BJ (cell line): Measurements from ENCODE around the gene SHISA8. TPM values are rescaled to one million over a fixed set of nuclear protein-coding genes. Genes with fewer than 3 reads are reported as not detected.

Source experiments
- CTCF ChIA-PET: fragments of 350-600 bp; formaldehyde crosslinking; extraction: SDS; loops from one replicate; lab custom pipeline; 2021; ENCODE audit warnings: antibody characterized with exemption, inconsistent platforms; lab: Yijun Ruan, JAX
- POLR2A ChIA-PET: fragments of 300-600 bp; sonication (Branson Sonifier 250); formaldehyde crosslinking; extraction: SDS; loops from one replicate; lab custom pipeline; 2021; ENCODE audit warnings: antibody characterized with exemption; lab: Charles Lee
- DNase-seq: peaks from one replicate; pipeline ENCODE4 v3.0.0-alpha.2; 2011; ENCODE audit warnings: low read depth
- H3K27me3 ChIP-seq: 2 replicates; pipeline ENCODE4 v1.6.0; 2011; ENCODE audit warnings: low read length; ENCODE audit not compliant: control insufficient read depth, insufficient read depth
- H3K36me3 ChIP-seq: 2 replicates; pipeline ENCODE4 v1.5.1; 2011; ENCODE audit warnings: low read length; ENCODE audit not compliant: control insufficient read depth, insufficient read depth
- H3K4me3 ChIP-seq: 2 replicates; pipeline ENCODE4 v1.5.1; 2011; ENCODE audit warnings: low read depth, mild to moderate bottlenecking, control low read depth, low read length
- polyA plus RNA-seq: library from polyadenylated mRNA; depleted of rRNA; stranded (reverse); fragments of >200 nt; gene quantifications from 2 replicates; pipeline ENCODE4 v1.2.3, GENCODE V29; 2011
- TF ChIP-seq, protein P1 (sequence below): IDR thresholded peaks from 2 replicates; pipeline ENCODE4 v1.5.1; 2011; ENCODE audit warnings: low read depth, mild to moderate bottlenecking, control low read depth, inconsistent platforms, low read length, moderate library complexity; ENCODE audit not compliant: insufficient read depth

The SHISA8 gene
- polyA plus RNA-seq, 1 experiment, result not detected

DNA sequence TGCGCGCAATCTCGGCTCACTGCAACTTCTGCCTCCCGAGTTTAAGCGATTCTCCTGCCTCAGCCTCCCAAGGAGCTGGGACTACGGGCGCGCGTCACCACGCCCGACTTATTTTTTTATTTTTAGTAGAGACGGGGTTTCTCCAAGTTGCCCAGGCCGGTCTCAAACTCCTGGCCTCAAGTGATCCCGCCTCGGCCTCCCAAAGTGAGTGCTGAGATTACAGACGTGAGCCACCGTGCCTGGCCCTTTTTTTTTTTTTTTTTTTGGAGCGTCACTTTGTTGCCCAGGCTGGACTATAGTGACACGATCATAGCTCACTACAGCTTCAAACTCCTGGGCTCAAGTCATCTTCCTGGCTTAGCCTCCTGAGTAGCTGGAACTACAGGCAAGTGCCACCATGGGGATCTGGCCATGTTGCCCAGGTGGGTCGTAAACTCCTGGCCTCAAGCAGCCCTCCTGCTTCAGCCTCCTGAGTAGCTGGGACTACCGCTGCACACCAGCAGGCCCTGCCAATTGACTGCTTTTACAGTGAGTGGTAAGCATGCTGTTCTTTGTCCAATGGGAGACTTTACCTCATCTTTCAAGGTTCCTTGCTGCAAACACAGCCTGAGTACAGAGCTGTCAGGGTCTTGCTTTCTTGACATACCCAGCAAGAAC lies 32.7 kb upstream of the SHISA8 start:
- TF ChIP-seq, protein P1, sequence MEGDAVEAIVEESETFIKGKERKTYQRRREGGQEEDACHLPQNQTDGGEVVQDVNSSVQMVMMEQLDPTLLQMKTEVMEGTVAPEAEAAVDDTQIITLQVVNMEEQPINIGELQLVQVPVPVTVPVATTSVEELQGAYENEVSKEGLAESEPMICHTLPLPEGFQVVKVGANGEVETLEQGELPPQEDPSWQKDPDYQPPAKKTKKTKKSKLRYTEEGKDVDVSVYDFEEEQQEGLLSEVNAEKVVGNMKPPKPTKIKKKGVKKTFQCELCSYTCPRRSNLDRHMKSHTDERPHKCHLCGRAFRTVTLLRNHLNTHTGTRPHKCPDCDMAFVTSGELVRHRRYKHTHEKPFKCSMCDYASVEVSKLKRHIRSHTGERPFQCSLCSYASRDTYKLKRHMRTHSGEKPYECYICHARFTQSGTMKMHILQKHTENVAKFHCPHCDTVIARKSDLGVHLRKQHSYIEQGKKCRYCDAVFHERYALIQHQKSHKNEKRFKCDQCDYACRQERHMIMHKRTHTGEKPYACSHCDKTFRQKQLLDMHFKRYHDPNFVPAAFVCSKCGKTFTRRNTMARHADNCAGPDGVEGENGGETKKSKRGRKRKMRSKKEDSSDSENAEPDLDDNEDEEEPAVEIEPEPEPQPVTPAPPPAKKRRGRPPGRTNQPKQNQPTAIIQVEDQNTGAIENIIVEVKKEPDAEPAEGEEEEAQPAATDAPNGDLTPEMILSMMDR, result no peak
- ChIA-PET CTCF (interaction anchor here (0.9 to 1.6 kb wide), 5 partner anchors 10 to 526 kb away, joined by 3 to 13 read pairs (median 3); no protein-coding TSS in a partner anchor), POLR2A (interaction anchor here (0.6 kb wide), 1 partner anchor 99 kb away, joined by 4 read pairs; no protein-coding TSS in a partner anchor)
- no peaks in the 10 kb centered on the region for H3K36me3 ChIP-seq
- no peak for DNase-seq
- H3K4me3 ChIP-seq, result no peak overlapping the region; the same call in 1 of the 2 replicates
- H3K27me3 ChIP-seq, result no peaks in the 10 kb centered on the region

- H3K4me3 ChIP-seq, result peak within 1 kb of the TSS; percentile 61
- no peaks in the 10 kb centered on the region for H3K27me3 ChIP-seq
- no peaks in the 10 kb centered on the region for H3K36me3 ChIP-seq
- TF ChIP-seq, protein P1, result no peak
- POLR2A ChIA-PET, result interaction anchor here (0.6 kb wide), 3 partner anchors 32 to 1212 kb away, joined by 4 to 5 read pairs (median 4); partner anchors contain the start of gene SHISA8
- DNase-seq, result peak; percentile 55
- CTCF ChIA-PET, result interaction anchor here (0.6 to 1.6 kb wide), 13 partner anchors 10 to 526 kb away, joined by 3 to 13 read pairs (median 4); partner anchors contain the start of genes SREBF2 and TNFRSF13C
These were observed 32.0 kb upstream of the SHISA8 start, which contains the start of gene CENPM for GRCh38 chr22:41946629-41947423. TSS of gene CENPM (minus strand) at chr22:41947152. CDS start at chr22:41947076, 76 bp downstream.

DNA sequence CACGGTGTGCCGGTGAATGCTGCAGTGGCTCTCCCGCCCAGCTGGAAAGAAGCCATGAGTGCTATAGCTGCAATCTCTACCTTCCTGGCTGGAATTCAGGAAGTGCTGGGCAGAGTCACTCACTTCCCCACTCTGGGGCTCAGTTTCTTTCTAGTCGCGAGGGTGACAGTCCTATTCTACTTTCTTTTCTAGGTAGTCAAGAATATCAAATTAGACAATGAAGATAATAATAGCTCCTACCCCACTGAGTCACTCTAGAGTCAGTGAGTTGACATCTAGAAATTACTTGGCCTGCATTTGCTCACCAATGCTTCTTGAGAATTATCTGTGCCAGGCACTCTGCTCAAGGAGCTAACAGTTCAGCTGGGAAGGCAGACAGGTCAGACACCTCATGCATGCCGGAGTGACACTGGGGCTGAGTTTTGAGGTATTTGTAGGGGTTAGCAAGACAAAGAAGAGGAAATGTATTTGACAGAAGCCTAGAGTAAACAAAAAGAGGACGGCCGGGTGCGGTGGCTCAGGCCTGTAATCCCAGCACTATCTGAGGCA lies 28.9 kb upstream of the SHISA8 start:
- ChIA-PET POLR2A (no interaction called here), CTCF (interaction anchor here (1.0 to 3.3 kb wide), 7 partner anchors 18 to 277 kb away, joined by 3 to 22 read pairs (median 4); partner anchors contain the start of gene TNFRSF13C)
- DNase-seq, result no peak
- no peak overlapping the region for H3K4me3 ChIP-seq
- TF ChIP-seq, protein P1, result no peak
- H3K36me3 ChIP-seq, result no peaks in the 10 kb centered on the region; the same call in 1 of the 2 replicates
- no peaks in the 10 kb centered on the region for H3K27me3 ChIP-seq

- no peak overlapping the region for H3K4me3 ChIP-seq
- H3K27me3 ChIP-seq, result no peaks in the 10 kb centered on the region
- TF ChIP-seq, protein P1, result peak; percentile 92
- no peaks in the 10 kb centered on the region; the same call in 1 of the 2 replicates for H3K36me3 ChIP-seq
- ChIA-PET POLR2A (interaction anchor here (0.9 kb wide), 1 partner anchor 244 kb away, joined by 4 read pairs; no protein-coding TSS in a partner anchor), CTCF (interaction anchor here (0.5 to 5.6 kb wide), 63 partner anchors 9 to 1178 kb away, joined by 3 to 119 read pairs (median 4); partner anchors contain the start of genes CCDC134, MEI1, SMIM45 and SNU13)
- no peak for DNase-seq
These were observed 26.2 kb upstream of the SHISA8 start for GRCh38 chr22:41940832-41941765.
